CD4-positive, alpha-beta T cell treated with Interleukin-15 for 4 hours (primary cell): ENCODE data around the gene LMF2.
"Not testable (repeated sequence)": the region's sequence is repeated elsewhere in the genome, so short reads cannot be mapped to it uniquely, and the experiment has no call there.

ENCODE experiments used
- DNase-seq: peaks from one replicate; pipeline ENCODE4 v3.0.0-alpha.2; 2020; ENCODE audit warnings: low spot score

LMF2 gene

GRCh38 chr22:50523806-50524675 is 16.5 kb upstream of the LMF2 start:
- DNase-seq, result no peak

DNA sequence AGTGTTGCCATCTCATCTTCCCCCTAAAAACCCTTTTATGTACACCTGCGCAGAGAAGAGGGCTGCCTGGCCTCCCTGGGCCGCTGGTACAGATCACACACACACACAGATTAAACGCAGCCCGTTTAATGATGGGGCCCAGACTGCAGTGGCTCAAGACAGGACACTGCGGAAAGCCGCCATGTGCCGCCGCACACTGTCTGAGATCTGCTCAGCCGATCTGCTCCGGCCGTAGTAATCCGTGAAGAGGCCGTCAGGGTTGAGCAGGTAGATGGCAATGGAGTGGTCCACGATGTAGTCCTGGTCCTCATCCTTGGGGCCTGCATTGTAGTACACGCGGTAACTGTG is 15.9 kb upstream of the LMF2 start:
- no peak for DNase-seq

DNA sequence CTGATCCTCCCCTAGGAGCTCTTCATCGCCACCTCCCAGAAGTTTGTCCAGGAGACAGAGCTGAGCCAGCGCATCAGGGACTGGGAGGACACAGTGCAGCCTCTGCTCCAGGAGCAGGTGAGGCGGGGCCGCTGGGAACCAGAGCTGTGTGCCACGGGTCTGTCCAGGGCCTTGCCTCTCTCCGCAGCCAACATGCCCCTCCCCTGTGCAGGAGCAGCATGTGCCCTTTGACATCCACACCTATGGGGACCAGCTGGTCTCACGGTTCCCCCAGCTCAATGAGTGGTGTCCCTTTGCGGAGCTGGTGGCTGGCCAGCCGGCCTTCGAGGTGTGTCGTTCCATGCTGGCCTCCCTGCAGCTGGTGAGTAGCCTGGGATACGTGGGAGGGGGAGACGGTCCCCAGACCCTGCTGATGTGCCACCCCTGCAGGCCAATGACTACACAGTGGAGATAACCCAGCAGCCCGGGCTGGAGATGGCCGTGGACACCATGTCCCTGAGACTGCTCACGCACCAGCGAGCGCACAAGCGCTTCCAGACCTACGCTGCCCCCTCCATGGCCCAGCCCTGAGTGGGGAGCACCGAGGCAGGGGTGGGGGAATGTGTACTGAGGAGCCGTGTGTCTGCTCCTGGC is 15.4 kb upstream of the LMF2 start:
- no peak for DNase-seq

GRCh38 chr22:50522208-50522805 is 14.8 kb upstream of the LMF2 start:
- no peak for DNase-seq

- no peak for DNase-seq
These were observed 14.2 kb upstream of the LMF2 start for GRCh38 chr22:50521710-50522109.

DNA sequence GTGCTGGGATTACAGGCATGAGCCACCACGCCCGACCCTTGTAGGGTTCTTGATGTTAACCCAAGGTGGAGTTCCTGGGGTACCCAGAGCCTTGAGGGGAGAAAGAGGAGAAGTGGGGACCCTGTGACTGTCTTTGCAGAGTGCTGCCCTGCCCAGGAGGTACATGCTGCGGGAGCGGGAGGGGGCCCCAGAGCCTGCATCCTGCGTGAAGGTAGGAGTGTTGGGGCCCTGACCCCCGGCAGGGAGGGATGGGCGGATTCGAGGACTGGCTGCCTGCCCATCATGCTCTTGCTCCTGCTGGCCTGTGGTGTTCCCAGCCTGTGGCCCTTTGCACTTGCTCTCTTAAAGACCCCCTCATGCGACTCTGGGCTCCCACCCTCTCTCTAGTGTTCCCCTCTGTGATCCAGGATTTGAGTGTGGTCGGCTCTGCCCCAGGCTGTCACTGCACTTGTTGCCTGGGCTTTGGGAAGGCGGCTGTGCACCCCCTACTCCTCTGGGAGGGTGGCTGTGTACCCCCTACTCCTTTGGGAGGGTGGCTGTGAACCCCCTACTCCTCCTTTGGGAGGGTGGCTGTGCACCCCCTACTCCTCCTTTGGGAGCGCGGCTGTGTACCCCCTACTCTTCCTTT is 13.4 kb upstream of the LMF2 start:
- DNase-seq, result no peak

DNA sequence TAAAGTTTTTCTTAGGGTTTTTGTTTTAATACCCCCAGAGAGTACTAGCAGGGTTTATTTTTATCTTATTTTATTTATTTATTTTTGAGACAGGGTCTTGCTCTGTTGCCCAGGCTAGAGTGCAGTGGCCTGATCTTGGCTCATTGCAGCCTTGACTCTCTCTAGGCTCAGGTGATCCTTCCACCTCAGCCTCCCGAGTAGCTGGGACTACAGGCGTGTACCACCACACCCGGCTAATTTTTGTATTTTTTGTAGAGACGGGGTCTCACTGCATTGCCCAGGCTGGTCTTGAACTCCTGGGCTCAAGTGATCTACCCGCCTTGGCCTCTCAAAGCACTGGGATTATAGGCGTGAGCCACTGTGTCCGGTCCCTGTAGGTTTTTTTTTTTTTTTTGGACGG is 12.7 kb upstream of the LMF2 start:
- not testable (repeated sequence) for DNase-seq

DNA sequence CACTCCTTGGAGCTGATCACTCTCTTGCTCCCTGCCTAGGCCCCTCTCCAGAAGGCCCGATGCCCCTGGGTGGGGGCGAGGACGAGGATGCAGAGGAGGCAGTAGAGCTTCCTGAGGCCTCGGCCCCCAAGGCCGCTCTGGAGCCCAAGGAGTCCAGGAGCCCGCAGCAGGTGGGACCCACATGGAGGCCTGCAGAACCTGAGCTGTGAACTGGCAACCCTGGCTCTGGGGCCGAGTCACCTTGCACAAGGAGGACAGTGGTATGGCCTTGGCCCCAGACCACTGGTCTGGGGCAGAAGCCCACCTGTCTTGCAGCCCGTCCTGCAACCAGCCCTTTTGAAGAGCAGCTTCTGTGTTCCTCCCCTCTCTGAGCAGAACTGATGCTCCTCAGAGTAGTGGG is 11.6 kb upstream of the LMF2 start:
- DNase-seq, result no peak

GRCh38 chr22:50518606-50519005 is 11.1 kb upstream of the LMF2 start:
- no peak for DNase-seq

DNA sequence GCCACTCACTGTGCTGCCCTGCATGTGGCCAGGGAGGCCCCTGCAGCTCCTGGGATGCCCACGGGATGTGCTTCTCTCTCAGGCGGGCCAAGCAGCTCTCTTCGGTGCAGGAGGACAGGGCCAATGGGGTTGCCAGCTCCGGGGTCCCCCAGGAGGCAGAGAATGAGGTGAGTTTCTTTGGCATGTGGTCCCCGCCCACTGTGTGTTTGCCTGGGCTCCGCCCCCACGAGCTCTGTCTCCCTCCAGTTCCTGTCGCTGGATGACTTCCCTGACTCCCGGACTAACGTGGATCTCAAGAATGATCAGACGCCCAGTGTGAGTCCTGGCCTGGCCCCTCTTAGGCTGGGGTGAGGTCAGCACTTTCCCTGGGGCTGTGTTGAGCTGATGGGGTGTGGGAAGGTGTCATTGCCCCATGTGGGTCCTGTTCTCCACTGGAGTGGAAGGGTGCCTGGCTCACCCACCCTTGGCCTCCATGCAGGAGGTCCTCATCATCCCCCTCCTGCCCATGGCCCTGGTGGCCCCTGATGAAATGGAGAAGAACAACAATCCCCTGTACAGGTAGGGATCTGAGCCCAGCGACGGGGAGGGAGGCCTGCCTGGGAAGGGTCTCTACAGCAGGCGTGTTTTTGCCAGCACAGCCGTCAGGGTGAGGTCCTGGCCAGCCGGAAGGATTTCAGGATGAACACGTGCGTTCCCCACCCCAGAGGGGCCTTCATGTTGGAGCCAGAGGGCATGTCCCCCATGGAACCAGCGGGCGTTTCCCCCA is 10.2 kb upstream of the LMF2 start:
- DNase-seq, result no peak

DNA sequence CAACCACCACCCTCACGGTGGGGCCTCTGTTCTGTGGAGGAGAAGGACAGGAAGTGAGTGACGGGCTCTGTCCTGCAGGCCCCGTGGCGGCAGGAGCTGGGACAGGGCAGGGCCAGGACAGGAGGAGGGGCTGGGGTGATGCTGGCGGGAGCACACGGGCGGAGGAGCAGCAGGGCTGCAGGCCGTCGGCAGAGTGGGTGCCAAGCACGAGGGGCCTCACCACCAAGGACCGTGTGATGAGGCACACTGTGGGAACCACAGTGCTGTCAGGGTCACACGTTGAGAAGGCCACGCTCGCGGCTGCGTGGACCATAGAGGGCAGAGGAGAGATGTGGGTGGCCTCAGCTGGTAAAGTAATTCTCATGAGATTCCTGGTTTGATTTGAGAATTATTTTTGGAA is 9.4 kb upstream of the LMF2 start:
- no peak for DNase-seq

- DNase-seq, result no peak
These were observed 8.6 kb upstream of the LMF2 start for GRCh38 chr22:50516068-50516467.

- no peak for DNase-seq
These were observed 5.7 kb upstream of the LMF2 start for GRCh38 chr22:50513175-50513574.

DNA sequence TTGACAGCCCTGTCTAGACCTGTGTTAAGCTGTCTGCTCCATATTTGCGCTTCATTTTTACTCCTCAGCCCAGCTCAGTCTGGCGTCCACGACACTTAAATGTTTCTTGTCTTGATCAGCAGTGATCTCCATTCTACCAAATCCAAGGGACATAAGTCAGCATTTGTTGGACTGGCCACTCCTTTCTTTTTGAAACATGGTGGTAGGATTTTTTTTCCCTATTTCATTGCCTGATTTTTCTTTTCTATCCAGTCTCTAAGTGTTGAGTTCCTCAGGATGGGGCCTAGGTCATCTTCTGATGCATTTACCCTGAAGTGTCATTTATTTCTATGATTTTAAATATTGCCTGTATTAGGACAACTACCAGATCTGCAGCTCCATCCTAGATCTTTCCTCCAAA is 1.4 kb upstream of the LMF2 start:
- no peak for DNase-seq

GRCh38 chr22:50507991-50508884 is 736 bp upstream of the LMF2 start, which contains the start of gene NCAPH2:
Gene NCAPH2 (plus strand): TSS chr22:50508224. CDS start chr22:50508338, 114 bp downstream.
- DNase-seq, result peak; percentile 97

DNA sequence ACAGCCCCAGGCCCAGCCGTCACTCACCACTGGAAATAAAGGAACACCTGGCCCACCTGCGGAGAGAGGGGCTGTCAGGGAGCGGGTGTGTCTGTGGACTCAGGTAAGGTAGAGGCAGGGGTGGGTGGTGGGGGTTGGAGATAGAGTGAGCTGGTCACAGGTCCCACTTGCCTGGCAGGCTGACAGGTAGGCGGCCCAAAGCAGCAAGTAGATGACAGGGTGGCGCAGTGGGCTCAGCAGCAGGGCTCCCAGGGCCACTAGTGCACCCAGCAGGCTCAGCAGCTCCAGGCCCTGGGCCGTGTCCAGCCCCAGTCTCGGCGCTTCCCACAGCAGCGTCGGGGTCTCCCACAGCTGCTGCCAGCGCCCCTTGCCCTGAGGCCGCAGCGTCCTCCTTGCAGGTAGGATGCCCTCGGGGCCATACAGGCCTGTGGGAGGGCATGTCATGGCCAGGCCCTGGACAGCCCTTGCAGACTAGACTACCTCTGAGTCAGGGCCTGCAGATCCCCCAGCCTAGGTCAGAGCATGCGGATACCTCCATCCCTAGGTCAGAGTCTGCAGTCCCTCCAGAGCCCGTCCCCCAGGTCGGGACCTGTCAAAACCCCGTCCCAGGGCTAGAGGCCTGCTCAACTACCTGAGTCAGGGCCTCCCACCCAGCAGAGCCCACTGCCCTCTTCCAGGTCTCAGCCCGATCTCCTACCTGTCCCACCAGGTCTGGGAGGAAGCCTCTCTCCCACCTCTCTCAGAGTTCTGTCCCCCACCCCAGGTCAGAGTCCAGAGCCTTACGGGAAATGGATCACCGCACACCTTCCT is 686 bp downstream of the LMF2 start:
- DNase-seq, result no peak

DNA sequence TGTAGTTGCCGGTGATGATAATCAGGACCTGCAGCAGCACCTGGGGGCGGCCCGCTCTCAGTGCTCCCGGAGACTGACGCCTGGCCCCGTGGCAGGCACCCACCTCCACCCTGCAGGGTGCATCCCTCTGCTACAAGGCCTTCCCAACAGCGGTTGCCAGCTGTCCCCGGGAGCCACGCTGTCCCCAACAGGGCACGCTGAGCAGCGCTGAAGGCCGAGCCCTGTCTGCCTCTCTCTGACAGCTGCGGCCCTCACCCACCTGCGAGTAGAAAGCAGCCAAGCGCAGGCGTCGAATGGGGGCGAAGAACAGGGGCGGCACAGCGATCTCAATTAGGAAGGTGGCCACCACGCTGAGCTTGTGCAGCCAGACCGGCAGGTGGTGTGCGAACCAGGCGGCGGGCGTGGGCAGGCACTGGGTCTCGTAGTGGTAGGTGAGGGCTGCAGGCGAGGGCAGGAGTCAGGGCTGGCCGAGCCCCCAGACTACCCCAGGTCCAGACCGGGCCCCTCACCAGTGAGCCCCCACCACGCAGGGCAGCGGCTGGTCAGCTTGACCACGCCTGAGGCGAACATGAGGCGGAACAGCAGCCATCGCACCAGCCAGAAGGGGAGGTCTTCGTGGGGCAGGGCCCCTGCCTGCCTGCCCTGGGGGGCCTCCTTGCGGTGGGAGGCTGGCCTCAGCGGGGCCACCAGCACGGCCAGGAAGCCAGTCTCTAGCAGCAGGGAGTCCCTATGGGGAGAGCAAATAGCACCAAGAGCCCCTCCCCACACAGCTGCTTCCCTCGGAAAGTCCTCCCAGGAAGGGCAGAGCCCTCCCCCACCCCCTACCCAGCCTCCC is 1.5 kb downstream of the LMF2 start:
- no peak for DNase-seq

DNA sequence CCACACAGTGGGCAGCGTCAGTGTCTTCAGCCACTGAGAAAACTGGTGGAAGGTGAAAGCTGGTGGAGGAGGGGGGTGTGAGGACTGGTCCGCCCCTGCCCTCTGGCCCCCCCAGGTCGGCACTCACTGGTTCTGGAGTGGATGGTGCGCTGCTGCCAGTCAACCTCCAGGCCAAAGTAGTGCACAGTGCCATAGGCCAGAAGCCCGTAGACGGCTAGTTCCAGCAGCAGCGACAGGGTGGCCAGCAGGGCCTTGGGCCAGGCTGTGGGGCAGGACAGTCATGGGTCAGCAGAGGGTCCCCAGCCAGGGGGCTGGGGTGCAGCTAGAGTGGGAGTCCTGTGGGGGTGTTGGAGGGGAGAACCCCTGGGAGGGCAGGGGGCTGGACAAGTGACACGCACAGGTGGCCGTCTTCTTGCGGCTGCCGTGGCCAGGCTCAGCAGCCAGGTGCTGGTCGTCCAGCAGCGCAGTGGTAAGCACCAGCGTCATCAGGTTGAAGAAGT is 2.2 kb downstream of the LMF2 start:
- DNase-seq, result no peak
